Measurements from ENCODE around the gene PTGES2.
"Not testable (repeated sequence)": the region's sequence is repeated elsewhere in the genome, so short reads cannot be mapped to it uniquely, and the experiment has no call there.

Gene PTGES2

GRCh38 chr9:128142596-128142995 lies 15.1 kb upstream of the PTGES2 start:
- Histone ChIP-seq H3K27ac (no peak overlapping the region), H3K4me3 (no peak overlapping the region)

- Histone ChIP-seq H3K27ac (no peak overlapping the region), H3K4me3 (no peak overlapping the region)
These were observed 14.5 kb upstream of the PTGES2 start for GRCh38 chr9:128142061-128142460.

DNA sequence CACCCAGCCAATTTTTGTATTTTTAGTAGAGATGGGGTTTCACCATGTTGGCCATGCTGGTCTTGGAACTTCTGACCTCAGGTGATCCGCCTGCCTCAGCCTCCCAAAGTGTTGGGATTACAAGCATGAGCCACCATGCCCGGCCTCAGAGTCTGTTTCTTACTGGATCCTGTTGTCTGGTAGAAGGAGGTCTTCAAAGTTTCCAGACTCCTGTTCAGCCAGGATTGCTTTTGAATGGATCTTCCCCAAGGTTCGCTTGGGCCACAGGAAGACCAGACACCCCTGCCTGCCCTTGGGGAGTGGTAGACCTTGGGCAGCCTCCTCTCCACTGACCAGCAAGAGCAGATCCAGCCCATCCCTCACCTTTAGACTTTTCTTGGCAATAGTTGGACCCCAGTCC lies 14.1 kb upstream of the PTGES2 start:
- Histone ChIP-seq H3K4me3 (no peak overlapping the region), H3K27ac (no peak overlapping the region)

GRCh38 chr9:128139621-128140020 lies 12.1 kb upstream of the PTGES2 start:
- Histone ChIP-seq H3K27ac (no peak overlapping the region), H3K4me3 (no peak overlapping the region)

DNA sequence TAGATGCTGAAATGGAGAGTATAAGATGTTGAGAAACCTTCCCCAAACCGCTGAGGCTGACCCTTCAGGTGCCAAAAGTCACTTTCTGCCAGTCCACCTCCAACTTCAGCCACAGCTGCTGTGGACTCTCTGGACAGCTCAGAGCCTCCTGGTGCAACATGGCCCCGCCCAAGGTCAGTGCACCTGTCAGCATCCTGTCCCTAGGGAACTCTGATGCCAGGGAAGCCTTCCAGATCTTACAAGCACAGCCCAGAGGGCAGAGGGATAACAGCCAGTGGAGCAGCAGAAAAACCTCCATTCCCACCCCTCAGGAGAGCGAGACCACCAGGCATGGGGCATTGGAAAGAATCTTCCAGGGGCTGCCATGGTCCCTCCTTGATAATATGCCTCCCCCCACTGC lies 10.5 kb upstream of the PTGES2 start:
- H3K4me3 ChIP-seq: no peak overlapping the region
- H3K27ac ChIP-seq: no peak overlapping the region

DNA sequence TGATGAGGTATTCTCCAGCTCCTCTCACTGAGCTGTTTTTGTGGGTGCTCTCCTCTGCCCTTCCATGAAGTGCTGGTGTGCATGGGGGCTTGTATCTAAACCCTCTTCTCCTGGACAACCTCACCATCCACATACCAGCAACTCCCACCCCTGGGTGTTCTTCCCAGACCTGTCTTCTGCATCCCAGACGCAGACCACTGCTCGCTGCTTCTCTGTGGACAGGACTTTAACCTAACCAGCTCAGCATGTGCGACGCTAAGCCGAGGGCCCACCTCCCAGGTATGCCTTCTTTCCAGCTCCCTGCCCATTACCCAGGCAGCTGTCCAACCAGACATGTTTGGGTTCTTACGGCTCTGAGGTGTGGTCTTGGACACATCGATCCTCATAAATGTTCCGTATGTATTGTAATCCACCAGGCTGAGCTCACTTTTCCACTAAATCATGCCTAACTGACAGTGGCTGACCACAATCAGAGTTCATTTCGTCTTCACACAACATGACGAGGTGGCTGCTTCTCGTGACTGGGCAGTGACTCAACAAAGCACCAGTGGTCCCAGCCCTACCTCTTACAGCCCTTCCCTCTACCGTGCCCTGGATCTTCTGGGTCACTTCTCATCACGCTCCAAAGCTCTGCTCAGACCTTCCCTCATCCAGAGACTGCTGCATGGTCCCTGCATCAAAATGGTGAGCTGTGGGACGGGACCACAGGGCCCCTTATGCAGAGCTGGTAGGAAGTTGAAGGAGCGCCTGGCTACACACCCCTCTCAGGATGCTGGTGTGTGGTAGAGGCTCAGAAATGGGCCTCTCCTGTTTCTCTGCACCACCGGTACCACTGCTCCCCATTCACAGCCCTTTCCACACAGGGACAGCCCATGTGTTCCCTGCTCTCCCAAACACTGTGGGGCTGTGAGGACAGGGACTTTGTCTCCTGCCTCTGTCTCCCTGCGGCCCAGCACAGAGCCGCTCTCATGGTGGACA lies 9.6 kb upstream of the PTGES2 start:
- H3K27ac ChIP-seq: no peak overlapping the region
- no peak overlapping the region for H3K4me3 ChIP-seq

DNA sequence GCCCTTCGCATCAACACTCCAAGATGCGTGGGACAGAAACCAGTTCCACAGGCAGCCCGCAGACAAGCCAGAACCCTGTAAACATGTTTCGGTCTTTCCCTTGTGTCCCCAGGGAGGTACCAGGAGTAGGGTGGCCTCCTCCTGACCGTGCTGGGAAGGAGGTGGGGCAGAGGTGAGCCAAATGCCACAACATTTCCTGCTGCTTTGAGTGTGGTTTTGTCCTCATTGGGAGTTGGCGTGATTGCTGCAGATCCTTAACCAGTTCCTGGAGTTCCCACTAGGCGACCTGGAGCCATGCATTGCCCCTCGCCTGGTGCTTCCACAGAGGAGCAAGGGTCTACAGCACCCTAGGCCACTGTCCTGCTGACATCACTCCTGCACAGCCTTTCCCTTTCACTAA lies 8.0 kb upstream of the PTGES2 start:
- not testable (repeated sequence) for H3K27ac ChIP-seq, H3K4me3 ChIP-seq

DNA sequence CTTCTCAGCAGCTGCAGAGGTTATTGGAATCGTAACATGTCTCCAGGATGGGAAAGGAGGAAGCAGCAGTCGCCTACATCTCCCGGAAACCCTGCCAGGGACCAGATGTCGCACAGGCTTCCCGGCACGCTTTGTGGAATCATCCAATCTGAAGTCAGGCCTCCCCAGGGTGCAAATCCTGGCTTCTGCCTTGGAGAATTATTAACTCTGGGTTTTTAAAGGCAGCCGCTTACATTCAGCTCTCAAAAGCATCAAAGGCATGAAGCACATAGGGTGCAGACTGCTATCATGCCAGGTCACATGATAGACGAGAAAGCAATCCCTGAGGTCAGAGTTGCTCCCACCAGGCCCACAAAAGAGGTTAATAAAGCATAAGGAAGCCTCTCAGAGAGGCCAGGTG lies 4.6 kb upstream of the PTGES2 start:
- H3K4me3 ChIP-seq: not testable (repeated sequence)
- H3K27ac ChIP-seq: peak overlapping the region in 2 of 21 experiments; percentile 41 to 44

DNA sequence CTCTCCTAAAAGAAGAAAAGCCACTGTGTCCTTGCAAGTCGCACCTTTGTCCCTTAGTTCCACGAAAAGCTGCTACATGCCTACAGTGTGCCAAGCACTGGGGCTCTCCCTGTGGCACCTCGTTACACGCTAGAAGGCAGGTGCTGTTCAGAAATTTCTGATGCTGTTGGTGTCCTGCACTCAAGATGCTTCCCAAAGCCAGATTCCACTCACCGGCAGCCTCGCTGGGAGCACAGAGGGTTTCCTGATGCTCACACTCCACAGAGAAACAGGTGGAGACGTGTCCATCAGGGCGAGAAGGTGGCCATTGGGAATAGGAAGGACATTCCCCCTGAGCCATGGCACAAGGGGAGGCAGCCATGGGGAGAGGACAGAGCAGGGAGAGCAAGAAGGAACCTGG lies 3.8 kb upstream of the PTGES2 start:
- not testable (repeated sequence) for H3K4me3 ChIP-seq
- H3K27ac ChIP-seq: peak overlapping the region in 4 of 21 experiments; percentile 26 to 60 (median 42)

DNA sequence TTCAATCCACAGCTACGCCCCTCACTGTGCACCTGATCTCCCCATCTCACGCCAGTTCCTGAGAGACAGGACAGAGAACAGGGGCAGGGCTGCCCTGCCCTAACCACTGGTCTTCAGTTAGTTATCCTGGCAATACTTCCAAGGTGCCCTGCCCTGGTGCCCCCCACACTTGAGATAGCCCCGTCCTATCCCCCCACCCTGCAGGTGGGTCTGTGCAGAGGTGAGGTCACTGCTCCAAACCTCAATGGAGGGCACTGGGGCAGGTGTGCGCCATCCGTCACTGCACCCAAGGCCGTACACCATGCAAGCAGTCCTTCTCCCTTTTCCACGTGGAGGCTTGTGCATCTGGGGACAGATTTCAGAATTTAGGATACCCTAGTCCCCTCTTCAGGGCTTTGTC lies 3.1 kb upstream of the PTGES2 start:
- H3K4me3 ChIP-seq, H3K27ac ChIP-seq: not testable (repeated sequence)

- not testable (repeated sequence) for H3K4me3 ChIP-seq, H3K27ac ChIP-seq
These were observed 2.6 kb upstream of the PTGES2 start for GRCh38 chr9:128129976-128130590.

DNA sequence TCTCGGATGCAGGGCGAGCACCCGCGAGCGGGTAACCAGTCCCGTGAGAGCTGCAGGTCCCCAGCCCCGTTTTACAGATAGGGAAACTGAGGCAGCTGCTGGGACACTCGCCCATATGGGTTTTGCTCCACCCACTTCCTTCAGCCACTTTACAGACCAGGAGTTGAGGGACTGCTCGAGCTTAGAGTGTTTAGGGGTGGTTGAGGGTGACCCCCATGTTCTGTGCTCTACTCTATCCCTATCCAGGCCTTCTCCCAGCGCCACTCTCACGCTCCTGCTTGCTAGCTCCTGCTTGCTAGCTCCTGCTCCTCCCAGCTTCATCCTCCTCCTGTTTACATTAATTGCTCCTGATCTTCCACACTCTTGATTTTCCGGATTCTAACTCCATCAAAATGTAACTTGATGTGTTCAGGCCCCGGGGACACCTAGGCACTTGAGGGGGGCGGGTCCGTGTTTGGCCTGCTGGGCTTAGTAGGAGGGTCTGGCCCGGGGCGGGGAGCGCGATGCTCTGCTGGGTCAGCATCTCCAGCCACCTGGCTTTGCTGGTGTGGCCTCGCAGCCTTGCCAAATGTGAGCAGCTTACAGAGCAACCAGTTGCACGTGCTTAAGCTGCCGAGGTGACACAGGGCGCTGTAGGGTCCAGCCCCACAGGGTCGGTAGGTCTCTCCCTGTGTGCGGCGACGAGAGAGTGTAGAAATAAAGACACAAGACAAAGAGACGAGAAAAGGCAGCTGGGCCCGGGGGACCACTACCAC lies 1.5 kb upstream of the PTGES2 start:
- peak overlapping the region in 20 of 21 experiments; percentile 87 to 100 (median 98) for H3K27ac ChIP-seq
- H3K4me3 ChIP-seq: peak overlapping the region; percentile 75 to 98 (median 90)

DNA sequence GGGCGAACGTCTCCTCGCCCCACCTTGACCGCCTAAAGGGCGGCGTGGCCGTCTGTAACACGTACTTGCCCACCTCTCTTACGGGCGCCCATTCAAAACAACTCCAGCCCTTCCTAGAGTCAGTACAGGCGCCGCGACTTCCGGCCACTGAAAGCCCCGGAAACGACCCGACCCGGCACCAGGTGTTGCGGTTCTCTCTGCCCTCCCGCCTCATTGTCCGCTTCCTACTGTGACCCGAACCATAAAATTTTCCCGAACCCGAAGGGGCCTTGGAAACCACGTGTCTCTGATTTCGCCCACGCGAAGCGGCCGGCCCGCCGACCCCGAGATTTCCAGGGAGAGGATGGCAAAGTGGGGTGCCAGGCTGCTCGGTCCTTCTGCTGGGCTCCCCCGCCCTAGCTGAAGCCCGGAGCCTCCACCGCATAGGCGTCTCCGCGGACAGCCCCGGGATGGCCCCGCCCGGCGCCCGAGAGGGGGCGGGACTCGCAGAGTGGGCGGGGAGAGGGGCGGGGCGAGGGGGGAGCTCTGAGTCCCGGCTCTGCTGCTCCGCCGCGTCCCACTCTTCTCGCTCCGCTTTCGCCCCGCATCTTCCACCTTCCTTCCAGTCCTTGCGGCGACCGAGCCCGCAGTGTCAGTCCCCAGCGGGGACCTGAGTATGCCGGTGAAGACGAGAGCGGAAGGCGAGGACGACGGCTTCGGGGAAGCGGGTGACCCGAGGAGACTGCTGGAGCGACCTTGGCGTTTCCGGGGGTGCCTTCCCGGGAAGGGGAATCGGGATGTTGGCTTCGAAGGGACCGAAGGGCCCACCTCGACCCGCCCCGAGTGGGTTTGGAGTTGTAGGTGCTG lies 684 bp upstream of the PTGES2 start:
- H3K4me3 ChIP-seq: peak overlapping the region; percentile 75 to 98 (median 90)
- peak overlapping the region; percentile 58 to 100 (median 98) for H3K27ac ChIP-seq

DNA sequence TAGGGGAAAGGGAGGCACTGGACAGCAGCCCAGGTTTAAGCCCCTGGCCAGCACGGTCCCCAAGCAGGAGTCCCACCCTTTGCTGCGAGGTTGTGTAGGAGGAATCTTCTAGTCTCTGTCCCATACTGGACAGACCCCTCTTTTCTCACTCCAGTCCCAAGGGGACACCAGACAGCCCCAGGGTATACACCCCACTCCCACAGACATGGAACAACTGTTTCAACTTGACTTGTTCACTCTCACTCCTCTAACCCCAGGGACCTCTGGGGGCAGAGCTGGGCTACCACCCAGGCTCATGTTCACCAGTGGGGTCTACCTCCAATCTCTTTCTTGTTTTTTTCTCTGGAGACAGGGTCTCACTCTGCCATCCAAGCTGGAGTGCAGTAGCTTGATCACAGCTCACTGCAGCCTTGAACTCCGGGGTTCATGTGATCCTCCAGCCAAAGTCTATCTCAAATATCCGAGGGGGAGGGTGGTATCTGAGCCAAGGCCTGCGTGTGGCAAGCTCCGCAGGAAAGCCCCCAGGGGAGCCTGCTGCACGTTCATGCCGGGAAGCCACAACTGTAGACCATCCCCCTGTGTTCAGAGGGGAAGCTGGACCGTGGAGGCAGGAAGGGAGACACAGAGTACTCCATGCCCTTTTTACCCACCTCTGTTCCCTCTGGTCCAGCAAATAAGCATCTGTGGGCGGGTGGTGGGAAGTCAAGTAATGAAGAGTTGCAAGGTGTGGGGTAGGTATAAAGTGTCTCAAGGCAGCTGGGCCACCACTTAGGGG lies 1.8 kb downstream of the PTGES2 start:
- H3K4me3 ChIP-seq: peak overlapping the region in 1 of 7 experiments; percentile 98
- peak overlapping the region in 9 of 21 experiments; percentile 13 to 61 (median 32) for H3K27ac ChIP-seq

DNA sequence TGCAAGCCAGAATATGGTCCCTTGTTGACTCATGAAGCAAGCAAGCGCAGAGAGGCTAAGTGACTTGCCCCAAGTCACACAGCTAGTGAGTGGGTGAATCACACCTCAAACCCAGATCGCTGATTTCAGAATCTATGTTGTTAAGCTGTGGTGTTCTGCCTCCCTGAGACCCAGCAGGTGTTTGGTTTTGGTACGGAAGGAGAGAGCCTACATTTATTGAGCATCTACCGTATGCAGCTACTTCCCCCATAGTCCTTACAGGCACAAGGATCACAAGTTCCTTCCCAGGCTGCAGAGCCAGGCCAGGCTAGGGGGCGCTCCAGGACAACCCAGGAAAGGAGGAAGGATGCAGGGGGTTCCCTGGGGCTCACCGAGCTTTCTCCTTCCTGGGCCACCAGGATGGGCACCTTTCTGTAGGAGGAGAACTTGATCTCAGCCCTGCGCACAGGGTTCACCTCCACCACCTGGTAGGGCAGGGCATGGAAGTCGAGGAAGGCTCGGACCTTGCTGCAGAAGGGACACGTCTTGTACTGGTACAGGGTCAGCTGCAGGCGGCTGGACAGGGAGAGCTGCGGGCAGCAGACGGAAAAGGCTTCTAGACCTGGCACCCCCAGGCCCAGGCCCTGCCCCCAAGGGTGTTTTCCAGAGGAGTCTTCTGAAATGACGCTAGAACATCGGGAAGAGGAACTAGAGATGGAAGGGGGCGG lies 2.5 kb downstream of the PTGES2 start:
- Histone ChIP-seq H3K27ac (peak overlapping the region in 6 of 21 experiments; percentile 18 to 61 (median 38)), H3K4me3 (no peak overlapping the region)

DNA sequence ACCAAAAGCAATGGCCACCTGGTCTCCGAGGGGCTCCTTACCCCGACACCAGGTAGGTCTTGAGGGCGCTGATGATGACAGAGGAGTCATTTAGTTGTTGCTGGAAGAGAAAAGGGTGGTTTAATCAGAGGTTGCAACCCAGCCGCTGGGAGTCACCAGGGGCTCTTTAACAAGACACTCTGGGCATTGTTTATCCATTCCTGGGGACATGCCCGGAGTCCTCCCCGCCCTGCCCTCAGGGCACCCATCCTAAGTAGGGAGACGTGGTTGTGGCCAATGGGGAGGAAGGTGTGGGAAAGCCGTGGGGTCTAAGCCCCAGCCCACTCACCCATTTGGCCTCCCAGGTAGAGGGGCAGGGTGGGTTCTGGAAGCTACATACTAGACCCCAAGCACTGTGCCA lies 3.1 kb downstream of the PTGES2 start:
- no peak overlapping the region for H3K27ac ChIP-seq

DNA sequence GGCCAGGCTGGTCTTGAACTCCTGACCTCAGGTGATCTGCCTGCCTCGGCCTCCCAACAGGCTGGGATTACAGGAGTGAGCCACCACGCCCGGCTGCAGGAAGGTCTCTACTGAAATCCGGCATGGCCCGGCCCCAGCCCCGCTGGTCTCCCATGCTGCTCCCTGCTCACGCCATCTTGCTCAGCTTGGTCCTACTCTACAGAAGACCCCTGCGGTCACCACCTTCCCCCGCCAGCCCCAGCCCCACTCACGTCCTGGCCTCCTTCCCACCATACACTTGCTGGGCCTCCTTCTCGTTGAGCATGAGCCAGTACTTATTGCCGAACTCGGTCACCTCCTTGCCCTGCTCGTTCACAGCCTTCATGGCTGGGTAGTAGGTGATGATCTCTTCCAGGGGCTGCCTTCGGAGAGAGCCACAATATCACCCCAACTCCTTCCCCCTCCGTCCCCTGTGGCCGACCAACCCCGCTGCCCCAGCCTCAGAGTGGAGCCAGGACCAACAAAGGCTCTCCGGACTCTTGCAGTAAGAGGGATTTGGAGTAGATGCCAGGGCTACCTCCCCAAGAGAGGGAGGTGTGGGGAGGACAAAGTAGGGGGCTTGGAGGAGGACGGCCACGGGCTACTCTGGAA lies 4.0 kb downstream of the PTGES2 start:
- H3K4me3 ChIP-seq: no peak overlapping the region
- no peak overlapping the region for H3K27ac ChIP-seq

More for the DNA sequence above, 3.1 kb downstream of the PTGES2 start:
- no peak overlapping the region for H3K4me3 ChIP-seq

- Histone ChIP-seq H3K4me3 (no peak overlapping the region), H3K27ac (no peak overlapping the region)
These were observed 4.7 kb downstream of the PTGES2 start for GRCh38 chr9:128122809-128123175.
